ENCODE measurements around the gene SHANK1. TPM values are rescaled to one million over a fixed set of nuclear protein-coding genes. Genes with fewer than 3 reads are reported as not detected.

SHANK1 gene
- total and polyA plus RNA-seq, 4 donors, result 0.06 to 0.28 (median 0.17) TPM; not detected in 1

GRCh38 chr19:50638600-50638999 is 81.0 kb downstream of the SHANK1 start:
- WGBS, result 40% methylated on average over 10 of the region's 10 CpGs
- Histone ChIP-seq H3K9me3 (ENCODE audit: control insufficient read depth in 4 of 4, low read length in 3 of 4) (peaks cover 3 to 17% (median 10%) of the 10 kb centered on the region in 4 donors), H3K36me3 (ENCODE audit: control insufficient read depth in 4 of 4, insufficient read depth in 3 of 4, low read depth in 1 of 4, low read length in 3 of 4) (no peaks in the 10 kb centered on the region), H3K4me3 (ENCODE audit: low read depth in 1 of 3, low read length in 3 of 3) (no peak overlapping the region), H3K9ac (ENCODE audit: low read depth in 1 of 2, low read length in 2 of 2) (no peak overlapping the region), H3K27me3 (ENCODE audit: control insufficient read depth in 4 of 4, insufficient read depth in 4 of 4, low read length in 3 of 4) (peaks cover 0 to 8% (median 2%) of the 10 kb centered on the region in 4 donors), H3K27ac (ENCODE audit: low read depth in 1 of 2, low read length in 2 of 2) (no peak overlapping the region), H3K4me1 (ENCODE audit: control insufficient read depth in 4 of 4, insufficient read depth in 4 of 4, low read length in 3 of 4) (no peaks in the 10 kb centered on the region)
- DNase-seq (ENCODE audit: low spot score), result no peak
- TF ChIP-seq HNF4G (IDR thresholded peaks at IDR 0.05), result no peak
- TF ChIP-seq EGR1 (IDR thresholded peaks at IDR 0.05; ENCODE audit: low read depth in 2 of 2), result no peak
- TF ChIP-seq REST (IDR thresholded peaks at IDR 0.05), result no peak
- no peak for TF ChIP-seq HNF4A (conservative IDR thresholded peaks at IDR 0.05)
- TF ChIP-seq SP1 (IDR thresholded peaks at IDR 0.05), result no peak
- TF ChIP-seq ATF3 (IDR thresholded peaks at IDR 0.05), result no peak
- TF ChIP-seq CTCF (IDR thresholded peaks at IDR 0.05; ENCODE audit: low read depth, low read length, missing input control), result no peak
- no peak for TF ChIP-seq NR2F2 (IDR thresholded peaks at IDR 0.05)
- no peak for TF ChIP-seq FOXA1 (IDR thresholded peaks at IDR 0.05)
- no peak for TF ChIP-seq FOXA2 (IDR thresholded peaks at IDR 0.05)
- TF ChIP-seq JUND (IDR thresholded peaks at IDR 0.05), result no peak
- TF ChIP-seq GABPA (IDR thresholded peaks at IDR 0.05 in 1 of 2, conservative IDR thresholded peaks at IDR 0.05 in 1 of 2), result no peak
- no peak for TF ChIP-seq RXRA (IDR thresholded peaks at IDR 0.05)
- no peak for TF ChIP-seq ZBTB33 (IDR thresholded peaks at IDR 0.05)
- TF ChIP-seq YY1 (IDR thresholded peaks at IDR 0.05), result no peak
- no peak for TF ChIP-seq MAX (IDR thresholded peaks at IDR 0.05)

All from liver (tissue), 9 donors.